Measurements from ENCODE around the gene VTI1A.
"Not testable (repeated sequence)": the region's sequence is repeated elsewhere in the genome, so short reads cannot be mapped to it uniquely, and the experiment has no call there.

Gene VTI1A

DNA sequence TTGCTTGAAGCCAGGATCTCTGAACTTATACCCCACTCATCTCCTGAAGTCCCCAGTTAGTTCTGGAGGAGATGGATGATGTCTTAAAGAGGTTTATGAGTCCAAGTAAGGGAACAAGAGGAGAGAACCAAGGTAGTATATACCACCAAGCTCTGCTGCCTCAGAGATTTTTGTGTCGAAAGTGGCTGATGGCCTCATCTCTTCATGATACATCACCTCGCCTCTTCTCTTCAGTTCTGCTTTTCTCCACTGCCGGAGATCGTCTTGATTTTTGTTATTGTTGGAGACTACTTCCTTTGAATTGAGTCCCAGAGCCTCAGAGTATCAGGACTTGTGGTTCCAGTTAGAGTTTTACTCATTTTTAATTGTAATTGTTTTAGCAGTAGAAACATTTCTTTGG, 1.9 kb downstream of the VTI1A start:
- no peak overlapping the region for H3K27ac ChIP-seq
- DNase-seq (ENCODE audit: low read depth, low spot score), result no peak

GRCh38 chr10:112454910-112455779, 8.1 kb downstream of the VTI1A start:
- DNase-seq (ENCODE audit: low read depth, low spot score), result no peak
- H3K27ac ChIP-seq, result peak overlapping the region; percentile 84

DNA sequence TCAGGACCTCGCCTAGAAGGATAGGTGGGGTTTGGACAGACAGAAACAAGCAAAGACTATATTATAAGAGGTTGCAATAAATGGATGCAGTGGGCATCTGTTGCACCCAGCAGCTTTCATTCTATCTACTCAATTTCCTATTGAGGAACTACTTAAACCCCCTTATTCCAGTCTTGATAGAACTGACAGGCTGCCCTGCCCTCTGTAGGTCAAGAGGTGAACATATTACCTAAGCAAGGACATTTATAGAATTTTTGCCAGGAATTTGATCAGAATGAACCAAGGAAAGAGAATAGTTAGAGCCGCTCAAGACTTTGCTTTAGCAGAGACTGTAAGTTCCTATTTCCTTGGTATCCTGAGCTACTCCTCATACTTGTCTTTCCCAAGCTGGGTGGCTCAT, 9.5 kb downstream of the VTI1A start:
- no peak for DNase-seq (ENCODE audit: low read depth, low spot score)
- peak overlapping the region; percentile 84 for H3K27ac ChIP-seq

- no peak for DNase-seq (ENCODE audit: low read depth, low spot score)
- H3K27ac ChIP-seq, result peak overlapping the region; percentile 99
Measured at GRCh38 chr10:112460366-112460765, 13.4 kb downstream of the VTI1A start.

- peak; percentile 71 for DNase-seq (ENCODE audit: low read depth, low spot score)
- peak overlapping the region; percentile 99 for H3K27ac ChIP-seq
Measured at GRCh38 chr10:112461029-112461887, 14.2 kb downstream of the VTI1A start.

- not testable (repeated sequence) for H3K27ac ChIP-seq; DNase-seq (ENCODE audit: low read depth, low spot score)
Measured at GRCh38 chr10:112464074-112464473, 17.1 kb downstream of the VTI1A start.

- DNase-seq (ENCODE audit: low read depth, low spot score), result no peak
- H3K27ac ChIP-seq, result no peak overlapping the region
Measured at GRCh38 chr10:112465299-112465883, 18.4 kb downstream of the VTI1A start.

GRCh38 chr10:112466802-112467201, 19.8 kb downstream of the VTI1A start:
- no peak overlapping the region for H3K27ac ChIP-seq
- DNase-seq (ENCODE audit: low read depth, low spot score), result no peak

- no peak for DNase-seq (ENCODE audit: low read depth, low spot score)
- H3K27ac ChIP-seq, result no peak overlapping the region
Measured at GRCh38 chr10:112467541-112468075, 20.6 kb downstream of the VTI1A start.

GRCh38 chr10:112471878-112472487, 25.0 kb downstream of the VTI1A start:
- DNase-seq (ENCODE audit: low read depth, low spot score), result no peak
- no peak overlapping the region for H3K27ac ChIP-seq

- no peak overlapping the region for H3K27ac ChIP-seq
- no peak for DNase-seq (ENCODE audit: low read depth, low spot score)
Measured at GRCh38 chr10:112475575-112476218, 28.7 kb downstream of the VTI1A start.

DNA sequence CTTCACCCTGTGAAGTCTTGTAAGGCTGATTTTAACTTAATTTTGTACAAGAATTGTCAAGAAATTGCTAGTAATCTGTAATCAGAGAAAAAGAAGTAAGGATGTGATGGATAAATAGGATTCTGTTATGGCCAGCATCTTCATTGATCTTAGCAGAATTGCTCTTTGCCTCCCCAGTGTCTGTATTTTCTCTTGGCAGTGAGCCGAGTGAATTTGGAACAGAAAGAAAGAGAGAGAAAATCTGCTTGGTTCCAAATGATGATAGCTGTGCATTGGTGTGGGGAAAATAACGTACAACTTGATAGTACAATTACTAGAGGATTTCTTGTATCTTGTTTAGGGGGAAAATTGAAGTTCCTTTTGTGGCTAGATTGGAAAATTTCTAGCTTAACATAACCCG, 34.6 kb downstream of the VTI1A start:
- no peak for DNase-seq (ENCODE audit: low read depth, low spot score)

GRCh38 chr10:112484399-112484798, 37.4 kb downstream of the VTI1A start:
- no peak for DNase-seq (ENCODE audit: low read depth, low spot score)
- H3K27ac ChIP-seq, result no peak overlapping the region

More for the DNA sequence above, 34.6 kb downstream of the VTI1A start:
- no peak overlapping the region for H3K27ac ChIP-seq

DNA sequence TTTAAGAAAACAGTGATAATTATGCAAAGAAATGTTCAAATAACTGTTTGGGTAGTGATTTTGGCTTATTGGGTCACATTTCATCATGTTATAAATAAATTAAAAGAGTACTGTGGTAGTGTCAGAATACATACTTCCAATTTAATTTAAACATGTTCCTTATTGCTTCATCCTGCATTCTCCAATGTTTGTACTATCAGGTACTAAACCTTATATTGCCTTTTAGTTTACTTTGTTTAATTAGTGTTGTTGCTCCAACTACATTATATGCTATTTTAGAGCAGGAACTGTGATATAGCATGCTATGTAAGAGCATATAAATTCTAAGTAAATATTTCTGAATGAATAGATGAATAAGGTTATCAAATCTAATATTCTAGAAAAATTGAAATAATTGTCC, 40.9 kb downstream of the VTI1A start:
- H3K27ac ChIP-seq, result no peak overlapping the region
- DNase-seq (ENCODE audit: low read depth, low spot score), result no peak

DNA sequence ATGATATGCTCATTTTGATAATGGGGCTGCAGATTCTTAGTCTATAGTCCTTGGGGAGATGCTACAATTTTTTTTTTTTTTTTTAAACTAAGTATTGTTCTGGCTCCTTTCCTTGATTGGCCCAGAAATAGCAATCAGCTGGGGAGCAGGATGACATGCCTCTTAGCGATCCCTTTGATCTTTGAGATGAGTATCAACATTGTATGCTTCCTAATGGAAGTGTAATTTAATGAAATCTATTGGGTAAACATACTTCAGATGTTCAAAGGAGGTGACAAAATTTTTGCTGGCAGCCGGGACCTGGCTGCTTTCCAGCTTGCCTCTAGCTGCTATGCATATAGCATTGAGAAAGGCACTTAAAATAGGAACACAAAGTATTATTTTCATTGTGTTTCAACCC, 43.5 kb downstream of the VTI1A start:
- H3K27ac ChIP-seq, result no peak overlapping the region
- no peak for DNase-seq (ENCODE audit: low read depth, low spot score)

GRCh38 chr10:112491144-112491543, 44.1 kb downstream of the VTI1A start:
- H3K27ac ChIP-seq, result no peak overlapping the region
- no peak for DNase-seq (ENCODE audit: low read depth, low spot score)

GRCh38 chr10:112492736-112493135, 45.7 kb downstream of the VTI1A start:
- no peak overlapping the region for H3K27ac ChIP-seq
- no peak for DNase-seq (ENCODE audit: low read depth, low spot score)

GRCh38 chr10:112497347-112497950, 50.4 kb downstream of the VTI1A start:
- H3K27ac ChIP-seq, result no peak overlapping the region
- no peak for DNase-seq (ENCODE audit: low read depth, low spot score)

GRCh38 chr10:112498806-112499205, 51.8 kb downstream of the VTI1A start:
- no peak for DNase-seq (ENCODE audit: low read depth, low spot score)
- no peak overlapping the region for H3K27ac ChIP-seq
